ENCODE results near the gene STXBP1. TPM values are rescaled to one million over a fixed set of nuclear protein-coding genes. Genes with fewer than 3 reads are reported as not detected.

Gene STXBP1
- total and polyA plus RNA-seq, 2 of the 4 experiments (the other 2 are of a cell fraction), result 15.8 to 22.6 TPM

DNA sequence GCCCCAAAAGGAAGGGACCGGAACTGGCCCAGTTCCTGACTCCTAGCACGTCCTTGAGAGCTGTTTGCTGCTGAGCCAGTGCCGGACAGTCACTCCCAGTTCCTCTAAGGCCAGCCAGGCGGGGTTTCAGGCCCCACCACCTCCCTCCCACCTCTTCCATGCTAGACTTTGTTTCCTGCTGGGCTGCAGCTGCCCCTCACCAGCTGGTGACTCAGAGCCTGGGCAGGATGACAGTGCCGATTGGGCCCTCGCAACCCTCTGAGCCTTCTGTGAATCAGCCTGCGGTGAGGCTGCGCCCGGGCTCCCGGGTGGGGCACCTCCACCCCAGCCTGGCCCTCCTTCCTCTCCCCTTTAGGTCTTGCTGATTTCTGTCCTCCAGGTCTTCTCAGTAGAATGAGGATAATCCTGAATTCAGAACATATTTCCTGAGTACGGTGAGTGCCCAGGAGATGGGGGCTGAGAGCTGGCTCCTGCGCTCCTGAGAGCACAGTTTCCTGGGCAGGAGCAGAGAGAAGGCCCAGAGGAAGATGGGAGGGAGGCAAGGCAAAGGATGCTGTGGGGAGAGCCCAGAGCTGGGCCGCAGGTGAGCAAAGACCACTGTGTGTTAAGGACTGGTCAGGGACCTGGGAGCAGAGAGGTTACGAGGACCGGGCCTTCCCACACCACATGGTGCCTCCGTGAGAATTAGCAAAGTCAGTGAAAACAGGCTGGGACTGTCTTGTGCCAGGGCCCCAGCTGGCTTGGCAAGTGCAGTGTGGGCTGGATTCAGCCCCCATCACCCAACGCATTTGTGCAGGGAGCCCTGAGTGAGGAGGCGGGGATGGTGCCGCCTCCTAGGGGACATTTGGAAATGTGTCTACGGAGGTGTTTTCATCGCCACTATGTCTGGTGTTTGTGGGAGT lies 32.9 kb upstream of the STXBP1 start (continued):
- TF ChIP-seq MAFK (IDR thresholded peaks at IDR 0.05; ENCODE audit: low read depth, low read length) (peak; percentile 33; the same call in 1 of the 2 replicates), NFE2L2 (IDR thresholded peaks at IDR 0.05; ENCODE audit: low read depth, low read length) (peak; percentile 89), RCOR1 (IDR thresholded peaks at IDR 0.05; ENCODE audit: insufficient replicate concordance, low read length) (no peak)

DNA sequence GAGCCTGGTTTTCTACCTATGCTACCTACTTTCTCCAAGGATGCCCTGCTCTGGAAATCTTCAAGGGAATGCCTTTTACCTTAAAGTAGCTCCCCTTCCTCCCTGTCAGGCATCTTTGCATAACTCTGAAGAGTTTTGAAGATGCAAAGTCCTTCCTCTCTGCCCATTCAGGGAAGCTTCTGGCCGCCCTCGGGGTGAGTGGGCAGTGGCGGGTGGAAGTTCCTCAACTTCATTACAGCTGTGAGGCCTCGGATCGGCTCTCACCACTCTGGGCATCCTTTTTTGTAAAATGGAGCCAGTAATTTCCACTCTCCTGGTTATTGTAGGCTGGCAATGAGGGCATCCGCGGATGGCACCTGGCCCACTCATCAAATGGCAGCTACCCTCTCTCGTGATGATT lies 31.7 kb upstream of the STXBP1 start:
- no peak overlapping the region for H3K56ac ChIP-seq (ENCODE audit: extremely low read depth, insufficient read depth, low read length)
- H3K4me3 ChIP-seq (ENCODE audit: insufficient read depth, low read depth, low read length), result no peak overlapping the region
- H4K8ac ChIP-seq (ENCODE audit: low read depth in 2 of 2, low read length in 2 of 2), result peak overlapping the region in 1 of 2 experiments; percentile 6; a peak in 1 of 4 replicates
- no peak for TF ChIP-seq NFE2L2 (IDR thresholded peaks at IDR 0.05; ENCODE audit: low read depth, low read length)
- TF ChIP-seq MXI1 (IDR thresholded peaks at IDR 0.05; ENCODE audit: borderline replicate concordance, low read depth, low read length), result no peak
- TF ChIP-seq MAZ (IDR thresholded peaks at IDR 0.05; ENCODE audit: borderline replicate concordance, low read depth, low read length), result no peak
- no peak for TF ChIP-seq CEBPB (IDR thresholded peaks at IDR 0.05; ENCODE audit: low read depth, low read length)
- no peak for TF ChIP-seq MAFK (IDR thresholded peaks at IDR 0.05; ENCODE audit: low read depth, low read length)
- no peak for TF ChIP-seq BHLHE40 (IDR thresholded peaks at IDR 0.05; ENCODE audit: low read depth, low read length)
- TF ChIP-seq, protein P1, sequence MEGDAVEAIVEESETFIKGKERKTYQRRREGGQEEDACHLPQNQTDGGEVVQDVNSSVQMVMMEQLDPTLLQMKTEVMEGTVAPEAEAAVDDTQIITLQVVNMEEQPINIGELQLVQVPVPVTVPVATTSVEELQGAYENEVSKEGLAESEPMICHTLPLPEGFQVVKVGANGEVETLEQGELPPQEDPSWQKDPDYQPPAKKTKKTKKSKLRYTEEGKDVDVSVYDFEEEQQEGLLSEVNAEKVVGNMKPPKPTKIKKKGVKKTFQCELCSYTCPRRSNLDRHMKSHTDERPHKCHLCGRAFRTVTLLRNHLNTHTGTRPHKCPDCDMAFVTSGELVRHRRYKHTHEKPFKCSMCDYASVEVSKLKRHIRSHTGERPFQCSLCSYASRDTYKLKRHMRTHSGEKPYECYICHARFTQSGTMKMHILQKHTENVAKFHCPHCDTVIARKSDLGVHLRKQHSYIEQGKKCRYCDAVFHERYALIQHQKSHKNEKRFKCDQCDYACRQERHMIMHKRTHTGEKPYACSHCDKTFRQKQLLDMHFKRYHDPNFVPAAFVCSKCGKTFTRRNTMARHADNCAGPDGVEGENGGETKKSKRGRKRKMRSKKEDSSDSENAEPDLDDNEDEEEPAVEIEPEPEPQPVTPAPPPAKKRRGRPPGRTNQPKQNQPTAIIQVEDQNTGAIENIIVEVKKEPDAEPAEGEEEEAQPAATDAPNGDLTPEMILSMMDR (conservative IDR thresholded peaks at IDR 0.05; ENCODE audit: low read depth, low read length), result no peak
- ATAC-seq (ENCODE audit: low read depth) (no peak), DNase-seq (no peak)
- peak overlapping the region; percentile 44; the same call in 1 of the 2 replicates for H2BK20ac ChIP-seq (ENCODE audit: low read depth, low read length)
- peak overlapping the region; percentile 63 for H2AK5ac ChIP-seq (ENCODE audit: low read depth, low read length)
- H3K79me1 ChIP-seq (ENCODE audit: low read depth in 1 of 2, low read length in 2 of 2), result peaks cover 25 to 64% of the 10 kb centered on the region in 2 experiments
- dilution Hi-C loops (cut with HindIII; ENCODE audit: low sequenced_read_pairs, unreplicated experiment), result no loop called here
- H4K20me1 ChIP-seq (ENCODE audit: insufficient read depth, low read length), result no peaks in the 10 kb centered on the region
- H3K36me3 ChIP-seq (ENCODE audit: control insufficient read depth, insufficient read depth, low read length), result no peaks in the 10 kb centered on the region
- peak overlapping the region; percentile 77 for H3K4ac ChIP-seq (ENCODE audit: low read depth, low read length)
- intact Hi-C loops (cut with micrococcal nuclease), result no loop called here
- no peak overlapping the region; the same call in 1 of the 2 replicates for H3K14ac ChIP-seq (replicated peaks; ENCODE audit: low read depth, low read length)
- no peaks in the 10 kb centered on the region for H3K27me3 ChIP-seq (ENCODE audit: control insufficient read depth, insufficient read depth, low read length)
- in situ Hi-C loops (cut with MboI; ENCODE audit: low sequenced_read_pairs), result no loop called here
- H2BK120ac ChIP-seq (ENCODE audit: low read depth, low read length), result peak overlapping the region; percentile 62
- CTCF ChIA-PET, result no interaction called here
- POLR2A ChIA-PET (ENCODE audit: unreplicated experiment), result interaction anchor here (1.2 kb wide), 1 partner anchor 10 kb away, joined by 3 read pairs; no protein-coding TSS in a partner anchor
- H2AK9ac ChIP-seq (replicated peaks; ENCODE audit: low read depth, low read length, poor library complexity), result peak overlapping the region; percentile 44
- peak overlapping the region; percentile 33; the same call in 1 of the 2 replicates for H4K5ac ChIP-seq (ENCODE audit: low read depth, low read length)
- H2AFZ ChIP-seq (replicated peaks; ENCODE audit: low read length, poor library complexity), result no peak overlapping the region
- peaks cover 14% of the 10 kb centered on the region for H3K4me1 ChIP-seq (ENCODE audit: control insufficient read depth, insufficient read depth, low read length)
- H2BK15ac ChIP-seq (ENCODE audit: low read depth, low read length), result peak overlapping the region; percentile 91; the same call in 2 of the 3 replicates
- no peak overlapping the region for H3K4me2 ChIP-seq (ENCODE audit: low read depth, low read length)
- no peak overlapping the region for H3K18ac ChIP-seq (ENCODE audit: low read depth, low read length)
- H3K9me1 ChIP-seq (ENCODE audit: insufficient read depth, low read length), result peaks cover 17% of the 10 kb centered on the region
- no peak overlapping the region for H3K23ac ChIP-seq (ENCODE audit: low read depth, low read length)
- H4K91ac ChIP-seq (ENCODE audit: insufficient read depth, low read depth, low read length), result peak overlapping the region; percentile 82; the same call in 1 of the 2 replicates
- no peak overlapping the region for H3K9ac ChIP-seq (ENCODE audit: low read depth, low read length)
- no CpG with 5 or more reads among the region's 8 CpGs for WGBS, 2 experiments (ENCODE audit: extremely low coverage in 2 of 2, insufficient read length in 1 of 2)
- no peak overlapping the region for H3K27ac ChIP-seq (ENCODE audit: insufficient read depth, low read length)
- BruUV-seq (replicated peaks), result no TSS peak
- no peaks in the 10 kb centered on the region for H3K9me3 ChIP-seq (ENCODE audit: control insufficient read depth, insufficient read depth, low read length)
- peak overlapping the region; percentile 28 for H2BK5ac ChIP-seq (ENCODE audit: low read depth, low read length, poor library complexity, severe bottlenecking)
